Measurements from ENCODE around the gene CSH1.
A peak's percentile ranks its signal among the peaks of the same experiment; 100 is the strongest.
"Not testable (repeated sequence)": the region's sequence is repeated elsewhere in the genome, so short reads cannot be mapped to it uniquely, and the experiment has no call there.

The CSH1 gene

GRCh38 chr17:63873577-63873976 lies 22.8 kb downstream of the CSH1 start, which contains the start of gene CSH2:
CSH2 (minus strand) TSS chr17:63873677; CDS start chr17:63873614, 63 bp downstream.
- not testable (repeated sequence) for H3K9me3 ChIP-seq (ENCODE audit: control insufficient read depth, low read length); H3K36me3 ChIP-seq (ENCODE audit: control insufficient read depth, insufficient read depth, low read length, severe bottlenecking); H3K4me3 ChIP-seq (ENCODE audit: low read length); H3K4me1 ChIP-seq (ENCODE audit: control insufficient read depth, insufficient read depth, low read length); H3K9ac ChIP-seq (ENCODE audit: low read length); DNase-seq (ENCODE audit: low read depth)
- peaks cover 10% of the 10 kb centered on the region for H3K27me3 ChIP-seq (replicated peaks; ENCODE audit: control insufficient read depth, insufficient read depth, low read length)

- not testable (repeated sequence) for H3K27me3 ChIP-seq (replicated peaks; ENCODE audit: control insufficient read depth, insufficient read depth, low read length); H3K9ac ChIP-seq (ENCODE audit: low read length); H3K36me3 ChIP-seq (ENCODE audit: control insufficient read depth, insufficient read depth, low read length, severe bottlenecking); H3K4me1 ChIP-seq (ENCODE audit: control insufficient read depth, insufficient read depth, low read length); H3K4me3 ChIP-seq (ENCODE audit: low read length); H3K9me3 ChIP-seq (ENCODE audit: control insufficient read depth, low read length); DNase-seq (ENCODE audit: low read depth)
Measured at GRCh38 chr17:63871646-63872365, 24.6 kb downstream of the CSH1 start.

GRCh38 chr17:63870292-63870665 lies 26.1 kb downstream of the CSH1 start:
- H3K36me3 ChIP-seq (ENCODE audit: control insufficient read depth, insufficient read depth, low read length, severe bottlenecking); H3K4me1 ChIP-seq (ENCODE audit: control insufficient read depth, insufficient read depth, low read length); H3K27me3 ChIP-seq (replicated peaks; ENCODE audit: control insufficient read depth, insufficient read depth, low read length): not testable (repeated sequence)

GRCh38 chr17:63869491-63870291 lies 26.7 kb downstream of the CSH1 start:
- not testable (repeated sequence) for H3K4me3 ChIP-seq (ENCODE audit: low read length); H3K9me3 ChIP-seq (ENCODE audit: control insufficient read depth, low read length); H3K4me1 ChIP-seq (ENCODE audit: control insufficient read depth, insufficient read depth, low read length); H3K9ac ChIP-seq (ENCODE audit: low read length); H3K36me3 ChIP-seq (ENCODE audit: control insufficient read depth, insufficient read depth, low read length, severe bottlenecking); H3K27me3 ChIP-seq (replicated peaks; ENCODE audit: control insufficient read depth, insufficient read depth, low read length)
- peak; percentile 34 for DNase-seq (ENCODE audit: low read depth)

More at GRCh38 chr17:63870292-63870665, 26.1 kb downstream of the CSH1 start:
- H3K9ac ChIP-seq (ENCODE audit: low read length); H3K4me3 ChIP-seq (ENCODE audit: low read length); H3K9me3 ChIP-seq (ENCODE audit: control insufficient read depth, low read length): not testable (repeated sequence)
- DNase-seq (ENCODE audit: low read depth), result peak; percentile 32

- not testable (repeated sequence) for H3K4me1 ChIP-seq (ENCODE audit: control insufficient read depth, insufficient read depth, low read length); H3K4me3 ChIP-seq (ENCODE audit: low read length); H3K9ac ChIP-seq (ENCODE audit: low read length); H3K27me3 ChIP-seq (replicated peaks; ENCODE audit: control insufficient read depth, insufficient read depth, low read length); H3K9me3 ChIP-seq (ENCODE audit: control insufficient read depth, low read length); H3K36me3 ChIP-seq (ENCODE audit: control insufficient read depth, insufficient read depth, low read length, severe bottlenecking)
- DNase-seq (ENCODE audit: low read depth), result peak; percentile 14
Measured at GRCh38 chr17:63866625-63867024, 29.7 kb downstream of the CSH1 start.

- Histone ChIP-seq H3K9me3 (ENCODE audit: control insufficient read depth, low read length) (no peaks in the 10 kb centered on the region), H3K27me3 (replicated peaks; ENCODE audit: control insufficient read depth, insufficient read depth, low read length) (no peaks in the 10 kb centered on the region), H3K4me3 (ENCODE audit: low read length) (no peak overlapping the region), H3K9ac (ENCODE audit: low read length) (no peak overlapping the region), H3K4me1 (ENCODE audit: control insufficient read depth, insufficient read depth, low read length) (no peaks in the 10 kb centered on the region), H3K36me3 (ENCODE audit: control insufficient read depth, insufficient read depth, low read length, severe bottlenecking) (no peaks in the 10 kb centered on the region)
- DNase-seq (ENCODE audit: low read depth), result no peak
Measured at GRCh38 chr17:63859257-63859656, 37.1 kb downstream of the CSH1 start.

- not testable (repeated sequence) for H3K9ac ChIP-seq (ENCODE audit: low read length); H3K9me3 ChIP-seq (ENCODE audit: control insufficient read depth, low read length); H3K4me1 ChIP-seq (ENCODE audit: control insufficient read depth, insufficient read depth, low read length); H3K36me3 ChIP-seq (ENCODE audit: control insufficient read depth, insufficient read depth, low read length, severe bottlenecking); H3K27me3 ChIP-seq (replicated peaks; ENCODE audit: control insufficient read depth, insufficient read depth, low read length); H3K4me3 ChIP-seq (ENCODE audit: low read length); DNase-seq (ENCODE audit: low read depth)
Measured at GRCh38 chr17:63856425-63856824, 39.9 kb downstream of the CSH1 start.

GRCh38 chr17:63855185-63855584 lies 41.2 kb downstream of the CSH1 start:
- H3K9ac ChIP-seq (ENCODE audit: low read length), result no peak overlapping the region

GRCh38 chr17:63854709-63855108 lies 41.7 kb downstream of the CSH1 start:
- Histone ChIP-seq H3K4me3 (ENCODE audit: low read length) (no peak overlapping the region), H3K36me3 (ENCODE audit: control insufficient read depth, insufficient read depth, low read length, severe bottlenecking) (no peaks in the 10 kb centered on the region)

More at GRCh38 chr17:63855185-63855584, 41.2 kb downstream of the CSH1 start:
- no peaks in the 10 kb centered on the region for H3K27me3 ChIP-seq (replicated peaks; ENCODE audit: control insufficient read depth, insufficient read depth, low read length)
- H3K9me3 ChIP-seq (ENCODE audit: control insufficient read depth, low read length), result no peaks in the 10 kb centered on the region
- no peak for DNase-seq (ENCODE audit: low read depth)
- no peaks in the 10 kb centered on the region for H3K4me1 ChIP-seq (ENCODE audit: control insufficient read depth, insufficient read depth, low read length)
- H3K36me3 ChIP-seq (ENCODE audit: control insufficient read depth, insufficient read depth, low read length, severe bottlenecking), result no peaks in the 10 kb centered on the region
- no peak overlapping the region for H3K4me3 ChIP-seq (ENCODE audit: low read length)

GRCh38 chr17:63853260-63853659 lies 43.1 kb downstream of the CSH1 start:
- no peaks in the 10 kb centered on the region for H3K4me1 ChIP-seq (ENCODE audit: control insufficient read depth, insufficient read depth, low read length)
- H3K4me3 ChIP-seq (ENCODE audit: low read length), result no peak overlapping the region
- H3K9ac ChIP-seq (ENCODE audit: low read length), result no peak overlapping the region

More at GRCh38 chr17:63854709-63855108, 41.7 kb downstream of the CSH1 start:
- Histone ChIP-seq H3K9ac (ENCODE audit: low read length) (no peak overlapping the region), H3K9me3 (ENCODE audit: control insufficient read depth, low read length) (no peaks in the 10 kb centered on the region), H3K27me3 (replicated peaks; ENCODE audit: control insufficient read depth, insufficient read depth, low read length) (no peaks in the 10 kb centered on the region), H3K4me1 (ENCODE audit: control insufficient read depth, insufficient read depth, low read length) (no peaks in the 10 kb centered on the region)
- no peak for DNase-seq (ENCODE audit: low read depth)

GRCh38 chr17:63850401-63850800 lies 46.0 kb downstream of the CSH1 start:
- no peaks in the 10 kb centered on the region for H3K27me3 ChIP-seq (replicated peaks; ENCODE audit: control insufficient read depth, insufficient read depth, low read length)
- no peak overlapping the region for H3K9ac ChIP-seq (ENCODE audit: low read length)
- H3K36me3 ChIP-seq (ENCODE audit: control insufficient read depth, insufficient read depth, low read length, severe bottlenecking), result no peaks in the 10 kb centered on the region
- no peak for DNase-seq (ENCODE audit: low read depth)
- no peaks in the 10 kb centered on the region for H3K9me3 ChIP-seq (ENCODE audit: control insufficient read depth, low read length)
- H3K4me3 ChIP-seq (ENCODE audit: low read length), result no peak overlapping the region
- H3K4me1 ChIP-seq (ENCODE audit: control insufficient read depth, insufficient read depth, low read length), result no peaks in the 10 kb centered on the region

More at GRCh38 chr17:63853260-63853659, 43.1 kb downstream of the CSH1 start:
- H3K27me3 ChIP-seq (replicated peaks; ENCODE audit: control insufficient read depth, insufficient read depth, low read length), result no peaks in the 10 kb centered on the region
- no peaks in the 10 kb centered on the region for H3K36me3 ChIP-seq (ENCODE audit: control insufficient read depth, insufficient read depth, low read length, severe bottlenecking)
- no peak for DNase-seq (ENCODE audit: low read depth)
- H3K9me3 ChIP-seq (ENCODE audit: control insufficient read depth, low read length), result no peaks in the 10 kb centered on the region

All from adipocyte (in vitro differentiated cells).